HG02678 (cell line): ENCODE results near the gene RELB.
"Not testable (repeated sequence)": the region's sequence is repeated elsewhere in the genome, so short reads cannot be mapped to it uniquely, and the experiment has no call there.

Experiments
- ATAC-seq: cut with Tn5 transposase; IDR thresholded peaks from one replicate; pipeline ENCODE4 v1.9.1; 2021; ENCODE audit warnings: mild to moderate bottlenecking, moderate library complexity; ENCODE audit not compliant: unreplicated experiment

RELB gene

DNA sequence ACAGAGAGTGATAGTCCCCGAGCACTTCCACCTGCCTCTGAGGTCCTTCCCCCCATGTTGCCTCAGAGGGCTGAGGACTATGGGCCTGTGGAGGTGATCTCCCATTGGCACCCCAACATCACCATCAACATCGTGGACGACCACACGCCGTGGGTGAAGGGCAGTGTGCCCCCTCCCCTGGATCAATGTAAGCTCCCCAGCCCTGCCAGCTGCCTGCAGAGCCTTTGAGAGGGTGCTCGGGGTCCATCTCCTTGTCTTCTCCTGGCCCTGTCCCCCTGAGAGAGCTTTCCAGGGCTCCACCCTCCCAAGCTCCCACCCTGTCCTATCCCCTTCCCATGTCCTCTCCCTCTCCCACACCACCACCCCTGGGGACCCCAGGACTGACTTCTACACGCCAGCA lies 14.9 kb upstream of the RELB start:
- no peak for ATAC-seq

DNA sequence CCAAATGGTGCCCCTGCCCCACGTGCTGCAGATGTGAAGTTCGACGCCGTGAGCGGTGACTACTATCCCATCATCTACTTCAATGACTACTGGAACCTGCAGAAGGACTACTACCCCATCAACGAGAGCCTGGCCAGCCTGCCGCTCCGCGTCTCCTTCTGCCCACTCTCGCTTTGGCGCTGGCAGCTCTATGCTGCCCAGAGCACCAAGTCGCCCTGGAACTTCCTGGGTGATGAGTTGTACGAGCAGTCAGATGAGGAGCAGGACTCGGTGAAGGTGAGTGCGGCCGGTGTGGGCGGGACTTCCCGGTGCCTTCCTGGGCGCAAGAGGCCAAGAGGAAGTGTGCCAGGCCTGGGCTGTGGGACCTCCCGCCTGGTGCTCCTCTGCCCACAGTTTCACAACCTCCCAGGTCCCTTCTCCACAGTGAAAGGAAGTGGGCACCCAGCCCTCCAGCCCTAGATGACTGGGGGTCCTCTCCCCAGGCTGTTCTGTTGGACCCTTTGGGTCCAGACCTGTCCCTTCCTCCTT lies 14.1 kb upstream of the RELB start:
- ATAC-seq, result no peak

DNA sequence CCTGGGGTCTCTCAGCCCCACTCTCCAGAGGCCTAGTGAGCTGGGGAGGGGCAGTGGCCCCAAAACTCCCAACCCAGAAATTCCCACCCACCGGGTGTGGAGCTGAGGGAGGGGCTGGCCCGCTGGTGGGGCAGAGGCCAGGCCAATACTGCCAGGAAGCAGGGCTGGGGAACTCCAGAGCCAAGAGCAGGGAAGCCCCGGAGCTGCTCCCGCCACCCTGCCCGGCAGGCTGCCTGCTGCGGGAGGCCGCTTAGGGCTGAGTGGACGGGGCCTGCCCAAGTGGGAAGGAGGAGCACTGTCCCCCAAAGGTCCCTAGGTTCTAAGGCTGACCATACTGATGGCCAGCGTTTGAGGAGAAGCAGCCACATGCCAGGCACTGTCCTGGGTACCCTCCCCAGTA lies 13.0 kb upstream of the RELB start:
- ATAC-seq, result no peak

- no peak for ATAC-seq
Measured at GRCh38 chr19:44988896-44989556, 12.2 kb upstream of the RELB start.

DNA sequence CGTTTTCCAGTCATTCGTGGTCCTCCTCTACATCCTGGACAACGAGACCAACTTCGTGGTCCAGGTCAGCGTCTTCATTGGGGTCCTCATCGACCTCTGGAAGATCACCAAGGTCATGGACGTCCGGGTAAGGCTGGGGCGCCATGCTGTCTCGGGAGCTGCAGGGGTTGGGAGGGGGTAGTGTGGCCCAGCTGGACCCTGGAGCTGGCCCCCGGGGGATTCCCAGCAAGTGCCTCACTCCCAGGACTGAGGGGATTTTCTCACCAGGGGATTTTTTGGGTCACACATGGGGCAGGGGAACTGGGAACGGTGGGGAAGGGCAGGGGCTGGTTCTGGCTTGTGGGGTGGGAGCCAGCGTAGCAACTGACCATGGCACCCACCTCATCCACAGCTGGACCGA lies 10.8 kb upstream of the RELB start:
- no peak for ATAC-seq

DNA sequence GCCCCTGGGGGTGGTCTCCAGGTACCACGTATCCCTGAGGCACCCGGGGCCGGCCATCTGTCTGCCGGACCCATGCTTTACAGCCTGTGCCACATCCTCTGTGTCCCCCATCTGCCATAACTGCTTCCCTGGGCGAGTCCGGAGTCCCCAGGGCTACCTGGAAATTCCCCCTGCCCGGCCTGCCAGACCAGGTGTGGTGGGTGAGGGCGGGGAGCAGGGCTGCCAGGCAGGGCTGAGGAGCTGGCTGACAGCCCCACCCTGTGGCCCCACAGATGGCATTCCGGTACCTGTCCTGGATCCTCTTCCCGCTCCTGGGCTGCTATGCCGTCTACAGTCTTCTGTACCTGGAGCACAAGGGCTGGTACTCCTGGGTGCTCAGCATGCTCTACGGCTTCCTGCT lies 10.3 kb upstream of the RELB start:
- no peak for ATAC-seq

- no peak for ATAC-seq
Measured at GRCh38 chr19:44992336-44993163, 8.7 kb upstream of the RELB start.

DNA sequence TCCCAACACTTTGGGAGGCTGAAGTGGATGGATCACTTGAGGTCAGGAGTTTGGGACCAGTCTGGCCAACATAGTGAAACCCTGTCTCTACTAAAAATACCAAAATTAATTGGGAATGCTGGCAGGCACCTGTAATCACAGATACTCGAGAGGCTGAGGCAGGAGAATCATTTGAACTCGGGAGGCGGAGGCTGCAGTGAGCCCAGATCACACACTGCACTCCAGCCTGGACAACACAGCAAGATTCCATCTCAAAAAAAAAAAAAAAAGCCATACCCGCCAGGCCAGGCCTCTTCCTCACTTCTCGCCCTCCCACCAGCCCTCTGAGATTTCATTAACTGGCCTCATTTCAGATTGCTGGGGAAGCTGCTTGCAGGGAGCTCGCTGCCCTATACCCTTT lies 7.7 kb upstream of the RELB start:
- no peak for ATAC-seq

DNA sequence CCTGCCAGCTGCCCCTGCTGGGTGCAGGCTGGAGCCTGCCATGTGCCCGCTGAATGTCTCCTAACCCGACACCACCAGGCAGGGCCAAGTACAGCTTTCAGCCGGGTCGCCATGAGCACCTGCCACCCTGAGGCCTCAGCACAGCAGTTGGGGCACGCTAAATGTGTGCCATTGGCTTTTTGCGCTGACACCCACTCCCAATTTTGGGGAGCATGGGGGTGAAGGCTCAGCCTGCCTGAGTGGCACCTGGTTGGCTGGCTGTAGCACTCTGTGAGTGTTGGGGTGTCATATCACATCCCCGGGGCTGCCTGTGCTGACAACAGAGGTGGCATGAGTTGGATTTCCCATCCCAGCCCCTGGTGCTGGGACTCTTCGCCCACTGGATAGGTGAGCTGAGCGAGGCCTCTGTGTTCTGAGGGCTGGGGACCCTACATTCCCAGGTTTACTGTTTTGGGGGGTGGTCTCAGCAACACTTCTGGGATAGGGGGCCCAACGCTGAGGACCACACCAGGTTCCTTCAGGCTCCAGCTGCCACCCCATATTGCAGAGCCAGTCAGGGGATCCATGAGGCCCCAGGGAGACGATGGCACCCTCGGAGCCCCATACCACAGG lies 7.2 kb upstream of the RELB start:
- ATAC-seq, result no peak

- no peak for ATAC-seq
Measured at GRCh38 chr19:44998025-44998424, 3.2 kb upstream of the RELB start.

GRCh38 chr19:44999131-44999925 lies 1.9 kb upstream of the RELB start:
- not testable (repeated sequence) for ATAC-seq

GRCh38 chr19:45000665-45001064 lies 599 bp upstream of the RELB start:
- ATAC-seq, result not testable (repeated sequence)

- no peak for ATAC-seq
Measured at GRCh38 chr19:45003485-45003884, 2.2 kb downstream of the RELB start.

DNA sequence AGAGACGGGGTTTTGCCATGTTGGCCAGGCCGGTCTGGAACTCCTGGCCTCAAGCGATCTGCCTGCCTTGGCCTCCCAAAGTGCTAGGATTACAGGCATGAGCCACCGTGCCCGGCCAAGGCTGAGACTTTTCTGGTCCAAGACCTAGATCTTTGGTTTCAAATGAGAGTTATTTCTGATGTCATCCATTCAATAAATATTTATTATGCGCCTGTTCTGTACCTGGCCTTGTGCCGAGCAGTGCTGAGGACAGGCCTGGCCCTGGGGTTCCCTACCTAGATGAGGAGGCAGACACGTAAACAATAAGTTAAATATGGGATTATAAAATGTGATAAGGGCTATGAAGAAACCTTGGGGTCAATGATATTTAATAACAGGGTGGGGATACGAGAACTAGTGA lies 4.5 kb downstream of the RELB start:
- no peak for ATAC-seq

DNA sequence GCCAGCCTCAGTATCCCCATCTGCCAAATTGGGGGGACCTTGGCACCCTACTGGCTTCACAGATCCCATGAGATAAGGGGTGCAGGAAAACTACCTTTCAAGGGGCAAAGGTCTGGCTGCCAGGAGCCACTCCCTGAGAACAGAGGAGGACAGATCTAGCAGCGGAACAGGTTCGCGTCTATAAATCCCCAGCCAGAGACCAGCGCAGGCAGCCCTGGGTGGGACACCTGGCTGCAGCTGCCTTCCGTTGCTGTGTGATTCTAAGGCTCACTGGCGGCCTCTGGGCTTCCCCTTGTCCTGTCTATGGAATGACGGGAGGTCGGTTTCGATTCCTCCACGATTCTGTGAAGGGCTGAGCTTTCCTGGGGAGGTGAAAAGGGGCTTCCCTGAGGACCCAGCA lies 7.3 kb downstream of the RELB start:
- no peak for ATAC-seq

DNA sequence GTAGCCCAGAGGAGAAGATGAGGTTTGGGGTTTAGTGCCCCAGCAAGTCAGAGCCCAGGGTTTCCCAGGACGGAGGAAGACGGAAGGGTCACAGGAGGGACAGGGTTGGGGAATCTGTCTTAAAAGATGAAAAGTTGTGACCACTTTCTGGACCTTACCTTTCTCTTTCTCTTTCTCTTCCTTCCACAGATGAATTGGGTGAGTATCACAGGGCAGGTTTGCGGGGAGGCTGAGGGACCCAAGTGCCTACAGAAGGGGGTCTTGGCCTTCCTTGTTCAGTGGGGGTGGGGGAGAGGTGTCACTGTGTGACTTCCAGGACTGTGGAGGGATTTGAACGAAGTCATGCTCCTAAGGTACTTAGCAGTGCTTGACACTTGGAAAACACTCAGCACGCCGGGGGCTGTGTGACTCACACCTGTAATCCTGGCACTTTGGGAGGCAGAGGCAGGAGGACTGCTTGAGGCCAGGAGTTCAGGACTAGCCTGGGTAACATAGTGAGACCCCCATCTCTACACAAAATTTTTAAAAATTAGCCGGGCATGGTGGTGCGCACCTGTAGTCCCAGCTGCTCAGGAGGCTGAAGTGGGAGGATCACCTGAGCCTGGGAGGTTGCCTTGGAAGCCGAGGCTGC lies 8.5 kb downstream of the RELB start:
- no peak for ATAC-seq

DNA sequence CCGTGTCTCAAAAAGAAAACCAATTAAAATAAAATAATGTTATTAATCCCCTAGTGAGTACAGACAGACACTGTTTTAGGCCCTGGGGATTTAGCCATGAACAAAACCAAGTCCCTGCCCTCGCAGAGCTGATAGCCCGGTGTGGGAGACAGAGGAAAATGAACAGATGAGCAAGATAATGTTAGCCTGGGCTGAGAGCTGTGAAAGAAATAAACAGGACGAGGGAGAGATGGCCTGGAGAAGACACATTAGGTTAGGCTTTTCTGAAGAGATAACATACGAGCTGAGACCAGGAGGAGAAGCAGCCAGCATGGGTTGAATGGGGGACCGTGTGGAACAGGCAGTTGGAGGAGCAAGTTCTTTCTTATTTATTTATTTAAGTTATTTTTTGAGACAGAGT lies 9.0 kb downstream of the RELB start:
- no peak for ATAC-seq

- no peak for ATAC-seq
Measured at GRCh38 chr19:45011959-45012358, 10.7 kb downstream of the RELB start.

DNA sequence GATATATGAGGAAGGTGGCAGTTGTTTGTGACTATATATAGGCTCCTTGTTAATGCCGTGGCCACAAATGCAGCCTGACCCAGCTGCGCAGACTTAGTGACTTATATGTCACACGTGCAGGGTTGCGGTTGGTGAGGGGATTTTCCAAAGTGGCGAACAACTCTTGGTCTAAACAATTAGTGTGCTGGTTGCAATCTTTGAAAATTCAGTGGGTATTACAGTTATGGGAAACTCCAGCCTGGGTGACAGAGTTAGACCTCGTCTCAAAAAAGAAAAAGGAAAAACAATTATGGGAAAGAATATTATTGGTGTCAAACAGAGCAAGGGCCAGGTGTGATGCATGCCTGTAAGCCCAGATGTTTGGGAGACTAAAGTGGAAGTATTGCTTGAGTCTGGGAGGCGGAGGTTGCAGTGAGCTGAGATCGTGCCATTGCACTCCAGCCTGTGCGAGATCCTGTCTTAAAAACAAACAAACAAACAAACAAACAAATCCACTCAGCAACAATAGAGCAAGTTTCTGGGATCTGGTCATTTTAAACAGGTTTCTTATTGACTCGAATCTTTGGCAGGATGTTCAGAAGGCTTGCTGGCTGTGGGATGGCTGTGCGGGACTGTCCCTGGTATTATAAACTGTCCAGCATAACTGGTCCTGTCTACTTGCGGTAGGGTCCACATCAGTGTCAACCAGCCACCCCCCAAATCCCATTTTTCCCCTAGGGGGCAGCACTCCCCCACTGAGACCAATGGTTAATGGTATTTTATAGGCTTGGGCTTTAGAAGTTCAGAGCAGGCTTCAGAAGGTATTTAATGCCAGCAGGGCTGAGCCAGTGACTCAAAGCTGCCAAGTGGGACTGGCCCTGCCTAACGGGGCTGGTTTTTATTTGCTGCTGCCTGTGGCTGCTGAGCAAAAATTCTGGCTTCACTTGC lies 15.4 kb downstream of the RELB start:
- peak; percentile 83 for ATAC-seq

- no peak for ATAC-seq
Measured at GRCh38 chr19:45019187-45019586, 17.9 kb downstream of the RELB start.
